Mesendoderm (in vitro differentiated cells): Measurements from ENCODE around the gene YTHDF1. TPM values are rescaled to one million over a fixed set of nuclear protein-coding genes. Genes with fewer than 3 reads are reported as not detected.

Source experiments
- DNase-seq: peaks from one replicate; pipeline ENCODE4 v3.0.0; 2013
- H2AK5ac ChIP-seq: 2 replicates; pipeline ENCODE4 v1.6.1; 2013; ENCODE audit warnings: low read length, inconsistent platforms
- H2BK120ac ChIP-seq: 2 replicates; pipeline ENCODE4 v1.6.1; 2013; ENCODE audit warnings: low read depth, mild to moderate bottlenecking, low read length, moderate library complexity, mixed read lengths
- H2BK15ac ChIP-seq: replicated peaks from 2 replicates; pipeline ENCODE4 v1.6.1; 2013; ENCODE audit warnings: low read depth, mild to moderate bottlenecking, moderate library complexity
- H2BK5ac ChIP-seq: 2 replicates; pipeline ENCODE4 v1.6.1; 2013; ENCODE audit warnings: low read length, inconsistent platforms
- H3K18ac ChIP-seq: 2 replicates; pipeline ENCODE4 v1.6.1; 2013; ENCODE audit warnings: mild to moderate bottlenecking, low read length, mixed read lengths
- H3K23ac ChIP-seq: one replicate; pipeline ENCODE4 v1.6.1; 2013; ENCODE audit warnings: low read length
- H3K27ac ChIP-seq: 2 replicates; pipeline ENCODE4 v1.5.1; 2013; ENCODE audit warnings: low read depth, mild to moderate bottlenecking, inconsistent platforms, low read length, moderate library complexity
- H3K27me3 ChIP-seq: 2 replicates; pipeline ENCODE4 v1.6.1; 2013; ENCODE audit warnings: low read length, control low read depth, mild to moderate bottlenecking, inconsistent platforms; ENCODE audit not compliant: insufficient read depth, poor library complexity
- H3K36me3 ChIP-seq: 2 replicates; pipeline ENCODE4 v1.6.1; 2013; ENCODE audit warnings: low read length, inconsistent platforms; ENCODE audit not compliant: control insufficient read depth, insufficient read depth
- H3K4ac ChIP-seq: one replicate; pipeline ENCODE4 v1.6.1; 2013; ENCODE audit warnings: low read depth, mild to moderate bottlenecking, low read length, moderate library complexity
- H3K4me1 ChIP-seq: 2 replicates; pipeline ENCODE4 v1.6.1; 2013; ENCODE audit warnings: low read depth, low read length, inconsistent platforms; ENCODE audit not compliant: control insufficient read depth
- H3K4me2 ChIP-seq: 2 replicates; pipeline ENCODE4 v1.6.1; 2013; ENCODE audit warnings: low read length
- H3K4me3 ChIP-seq: 2 replicates; pipeline ENCODE4 v1.5.1; 2013; ENCODE audit warnings: mild to moderate bottlenecking, low read length
- H3K56ac ChIP-seq: one replicate; pipeline ENCODE4 v1.6.1; 2013; ENCODE audit warnings: low read length
- H3K79me1 ChIP-seq: 2 replicates; pipeline ENCODE4 v1.6.1; 2013; ENCODE audit warnings: low read length, inconsistent platforms
- H3K79me2 ChIP-seq: 2 replicates; pipeline ENCODE4 v1.6.1; 2013; ENCODE audit warnings: mild to moderate bottlenecking, low read length; ENCODE audit not compliant: control insufficient read depth, insufficient read depth
- H3K9ac ChIP-seq: 2 replicates; pipeline ENCODE4 v1.6.1; 2013; ENCODE audit warnings: low read length, inconsistent platforms
- H4K5ac ChIP-seq: one replicate; pipeline ENCODE4 v1.6.1; 2013; ENCODE audit warnings: low read length
- H4K8ac ChIP-seq: one replicate; pipeline ENCODE4 v1.6.1; 2013; ENCODE audit warnings: low read depth, mild to moderate bottlenecking, control low read depth, low read length, moderate library complexity
- WGBS: extraction: QIAGEN DNeasy Blood & Tissue Kit; methylation state at CpG from one replicate; pipeline ENCODE4 v1.1.7; 2013; ENCODE audit warnings: low lambda C conversion rate, missing lambda C conversion rate; ENCODE audit not compliant: insufficient coverage; ENCODE audit errors: extremely low coverage; 5-methylcytosine and 5-hydroxymethylcytosine counted together
- small RNA-seq: library from polyadenylated mRNA; stranded (forward); fragments of <200 nt; extraction: miRNeasy Mini kit (QIAGEN cat#:217004); gene quantifications from one replicate; pipeline ENCODE3, GENCODE V24; 2013; ENCODE audit not compliant: insufficient read depth

The YTHDF1 gene

DNA sequence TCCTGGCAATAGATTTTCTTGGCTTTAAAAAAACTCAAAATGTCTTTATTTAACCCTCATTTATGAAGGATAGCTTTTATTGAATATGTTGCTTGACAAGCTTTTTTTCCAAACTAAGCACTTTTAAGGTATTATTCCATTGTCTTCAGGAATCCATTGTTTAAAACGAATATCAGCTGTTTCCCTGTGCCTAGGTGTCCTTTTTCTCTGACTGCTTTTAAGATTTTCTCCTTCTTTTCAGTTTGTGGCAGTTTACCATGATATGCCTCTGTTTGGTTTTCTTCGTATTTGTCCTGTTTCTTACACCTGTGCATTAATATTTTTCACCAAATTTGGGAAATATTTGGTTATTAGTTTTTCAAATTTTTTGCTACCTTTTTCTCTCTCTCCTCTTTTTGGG, 68.4 kb downstream of the YTHDF1 start:
- Histone ChIP-seq H4K8ac (no peak overlapping the region), H3K4me2 (no peak overlapping the region), H2BK15ac (no peak overlapping the region), H3K27me3 (no peaks in the 10 kb centered on the region), H2BK120ac (no peak overlapping the region), H3K18ac (no peak overlapping the region), H3K23ac (no peak overlapping the region), H3K4ac (no peak overlapping the region), H3K79me1 (no peaks in the 10 kb centered on the region), H2AK5ac (no peak overlapping the region), H3K36me3 (no peaks in the 10 kb centered on the region), H2BK5ac (no peak overlapping the region), H3K4me3 (no peak overlapping the region), H3K9ac (no peak overlapping the region), H3K27ac (no peak overlapping the region), H3K4me1 (no peaks in the 10 kb centered on the region), H3K56ac (no peak overlapping the region), H4K5ac (no peak overlapping the region), H3K79me2 (no peaks in the 10 kb centered on the region)
- DNase-seq = no peak
- no CpG with 5 or more reads among the region's 2 CpGs for WGBS

Small RNA genes lying within 50 kb of the gene (small RNA-seq; reads per million reads assigned to genes)
- gene MIR124-3 = not detected
- not detected for gene MIR3196
